ENCODE data around the gene SMIM34.

The SMIM34 gene

DNA sequence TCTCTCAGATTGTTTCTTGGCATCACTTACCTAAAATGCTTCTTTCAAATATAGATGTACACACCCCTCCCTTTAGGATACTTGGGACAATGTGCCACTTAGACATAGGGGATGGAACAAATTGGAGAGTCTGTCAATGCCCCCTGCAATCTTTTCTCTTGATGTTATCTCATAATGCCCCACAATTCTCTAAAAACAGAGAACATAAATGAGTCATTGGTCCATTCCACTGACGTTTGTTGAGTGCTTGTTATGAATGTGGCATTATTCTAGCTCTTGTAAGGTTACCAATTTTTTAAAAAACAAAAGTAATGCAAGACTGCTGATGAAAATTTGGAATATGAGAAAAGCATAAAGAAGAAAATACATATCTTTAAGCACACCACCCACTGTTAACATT is 54.0 kb downstream of the SMIM34 start:
- no peak for DNase-seq

Data from NCI-H524 treated with DMSO at 0.1 percent for 48 hours (cell line).